AG09319 (cell line): ENCODE data around the gene COL4A5.

ENCODE experiments used
- DNase-seq: peaks from one replicate; pipeline ENCODE4 v3.0.0-alpha.2; 2010; ENCODE audit warnings: low read depth; ENCODE audit errors: extremely low read depth
- TF ChIP-seq, protein P1 (sequence below): IDR thresholded peaks from 2 replicates; pipeline ENCODE4 v1.5.1; 2011; ENCODE audit warnings: low read depth, mild to moderate bottlenecking, inconsistent platforms, low read length, moderate library complexity

COL4A5 gene

DNA sequence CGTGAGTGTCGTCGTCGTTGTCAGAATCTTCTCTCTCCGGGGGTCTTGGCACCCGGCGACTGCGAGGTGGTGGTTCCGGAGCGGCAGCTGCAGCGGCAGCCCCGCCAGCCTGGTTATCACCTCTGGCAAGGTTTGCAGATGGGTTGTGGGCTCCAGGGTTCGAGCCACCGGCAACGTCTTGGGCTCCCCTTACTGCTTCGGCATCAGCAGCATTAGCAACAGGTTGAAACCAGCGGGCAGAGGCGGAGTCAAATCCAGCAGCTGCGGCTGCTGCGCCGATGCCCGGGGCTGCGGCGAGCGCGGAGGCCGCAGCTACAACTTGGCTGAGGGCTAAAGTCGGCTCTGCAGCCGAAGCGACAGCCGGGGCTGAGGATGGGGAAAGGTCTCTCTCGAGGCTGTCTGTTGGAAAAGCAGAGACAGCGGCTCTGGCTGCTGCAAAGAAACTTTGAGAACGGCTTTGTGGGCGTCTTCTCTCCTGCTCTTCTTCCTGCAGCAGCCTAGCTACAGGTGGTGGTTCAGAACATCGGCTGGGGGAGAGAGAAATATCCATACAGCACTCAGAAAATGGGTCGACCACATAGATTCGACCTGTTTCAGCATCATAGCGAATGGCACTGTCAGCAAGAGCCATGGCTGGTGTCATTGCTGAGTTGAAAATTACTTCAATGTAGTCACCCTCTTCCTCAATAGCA lies 293.1 kb downstream of the COL4A5 start:
- TF ChIP-seq, protein P1, sequence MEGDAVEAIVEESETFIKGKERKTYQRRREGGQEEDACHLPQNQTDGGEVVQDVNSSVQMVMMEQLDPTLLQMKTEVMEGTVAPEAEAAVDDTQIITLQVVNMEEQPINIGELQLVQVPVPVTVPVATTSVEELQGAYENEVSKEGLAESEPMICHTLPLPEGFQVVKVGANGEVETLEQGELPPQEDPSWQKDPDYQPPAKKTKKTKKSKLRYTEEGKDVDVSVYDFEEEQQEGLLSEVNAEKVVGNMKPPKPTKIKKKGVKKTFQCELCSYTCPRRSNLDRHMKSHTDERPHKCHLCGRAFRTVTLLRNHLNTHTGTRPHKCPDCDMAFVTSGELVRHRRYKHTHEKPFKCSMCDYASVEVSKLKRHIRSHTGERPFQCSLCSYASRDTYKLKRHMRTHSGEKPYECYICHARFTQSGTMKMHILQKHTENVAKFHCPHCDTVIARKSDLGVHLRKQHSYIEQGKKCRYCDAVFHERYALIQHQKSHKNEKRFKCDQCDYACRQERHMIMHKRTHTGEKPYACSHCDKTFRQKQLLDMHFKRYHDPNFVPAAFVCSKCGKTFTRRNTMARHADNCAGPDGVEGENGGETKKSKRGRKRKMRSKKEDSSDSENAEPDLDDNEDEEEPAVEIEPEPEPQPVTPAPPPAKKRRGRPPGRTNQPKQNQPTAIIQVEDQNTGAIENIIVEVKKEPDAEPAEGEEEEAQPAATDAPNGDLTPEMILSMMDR, result no peak
- no peak for DNase-seq

DNA sequence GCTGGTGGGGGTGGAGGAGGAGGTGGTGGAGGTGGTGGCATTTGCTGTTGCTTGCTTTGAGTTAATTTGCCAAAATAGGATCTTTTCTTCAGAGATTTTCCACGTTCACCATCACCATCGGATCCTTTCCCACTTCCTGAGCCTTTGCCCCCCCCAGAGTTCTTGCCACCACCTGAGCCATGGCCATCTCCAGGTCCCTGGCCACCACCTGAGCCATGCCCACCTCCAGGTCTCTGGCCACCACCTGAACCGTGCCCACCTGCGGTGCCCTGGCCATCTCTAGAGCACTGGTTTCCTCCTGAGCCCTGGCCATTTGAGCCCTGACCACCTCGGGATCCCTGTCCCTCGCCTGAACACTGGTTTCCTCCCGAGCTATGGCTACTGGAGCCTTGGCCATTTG lies 294.8 kb downstream of the COL4A5 start:
- DNase-seq, result no peak

DNA sequence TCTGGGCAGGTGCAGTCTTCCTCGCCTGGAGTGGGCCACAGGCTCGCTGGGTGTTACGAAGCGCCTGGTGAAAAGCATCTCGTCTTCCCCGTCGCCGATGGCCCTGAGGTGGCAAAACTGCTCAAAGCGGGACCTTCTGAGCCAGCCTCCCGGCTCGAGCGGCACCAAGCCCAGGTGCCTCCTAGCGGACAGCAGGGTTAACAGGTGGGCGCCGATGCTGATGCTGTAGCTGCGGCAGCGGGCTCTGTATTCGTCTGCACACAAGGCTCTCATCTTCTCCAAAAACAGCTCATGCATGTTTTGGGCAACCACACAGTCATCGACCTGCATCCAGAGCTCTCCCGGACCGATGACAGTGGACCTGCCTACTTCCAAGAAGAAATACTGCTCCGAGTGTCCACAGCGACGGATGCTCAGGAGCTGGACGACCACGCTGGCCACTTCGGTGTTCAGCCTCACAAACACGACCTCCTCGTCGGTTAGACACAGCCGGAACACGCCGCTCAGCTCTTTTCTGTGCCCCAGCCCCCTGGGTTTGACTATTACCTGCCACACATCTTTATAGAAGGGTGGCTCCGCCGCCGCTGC lies 295.5 kb downstream of the COL4A5 start:
- TF ChIP-seq, protein P1, result no peak
- DNase-seq, result no peak

More for the DNA sequence above, 294.8 kb downstream of the COL4A5 start:
- TF ChIP-seq, protein P1, result no peak

DNA sequence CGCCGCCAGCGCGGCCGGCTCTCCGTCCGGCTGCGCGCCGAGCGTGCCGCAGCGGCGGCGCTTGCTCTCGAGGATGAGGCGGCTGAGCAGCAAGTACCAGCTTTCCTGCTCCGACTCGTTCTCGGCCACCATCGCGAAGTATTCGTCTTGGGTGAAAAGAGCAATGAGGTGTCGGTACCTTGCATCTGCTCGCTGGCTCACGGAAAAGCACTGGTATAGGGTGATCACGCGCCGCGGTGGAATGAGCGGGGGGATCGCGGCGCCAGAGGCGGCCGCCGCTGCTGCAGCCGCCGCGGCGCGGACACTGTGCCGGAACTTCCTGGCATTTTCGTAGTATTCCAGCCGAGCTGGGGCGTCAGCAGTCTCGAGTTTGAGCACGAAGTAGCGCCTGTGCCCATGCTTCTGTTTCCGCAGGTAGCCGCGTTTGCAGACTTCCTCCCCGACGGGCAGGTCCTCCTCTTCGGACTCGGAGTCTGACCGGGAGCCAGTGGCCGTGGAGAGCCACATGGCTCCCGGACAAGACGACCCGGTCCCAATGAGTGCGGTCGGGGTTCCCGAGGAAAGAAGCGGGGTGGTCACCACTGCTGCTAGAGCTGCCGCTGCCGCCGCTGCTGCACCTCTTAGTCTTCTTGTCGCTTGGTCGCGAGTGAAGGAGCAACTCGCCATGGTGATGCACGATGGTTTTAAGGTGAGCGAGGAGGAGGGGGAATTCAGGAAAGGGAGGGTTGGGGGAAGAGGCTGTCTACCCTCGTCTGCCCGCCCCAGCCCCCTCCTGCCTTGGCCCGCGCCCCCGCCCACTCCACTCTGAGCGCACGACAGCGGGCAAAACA lies 296.3 kb downstream of the COL4A5 start:
- DNase-seq, result no peak
- TF ChIP-seq, protein P1, result no peak

DNA sequence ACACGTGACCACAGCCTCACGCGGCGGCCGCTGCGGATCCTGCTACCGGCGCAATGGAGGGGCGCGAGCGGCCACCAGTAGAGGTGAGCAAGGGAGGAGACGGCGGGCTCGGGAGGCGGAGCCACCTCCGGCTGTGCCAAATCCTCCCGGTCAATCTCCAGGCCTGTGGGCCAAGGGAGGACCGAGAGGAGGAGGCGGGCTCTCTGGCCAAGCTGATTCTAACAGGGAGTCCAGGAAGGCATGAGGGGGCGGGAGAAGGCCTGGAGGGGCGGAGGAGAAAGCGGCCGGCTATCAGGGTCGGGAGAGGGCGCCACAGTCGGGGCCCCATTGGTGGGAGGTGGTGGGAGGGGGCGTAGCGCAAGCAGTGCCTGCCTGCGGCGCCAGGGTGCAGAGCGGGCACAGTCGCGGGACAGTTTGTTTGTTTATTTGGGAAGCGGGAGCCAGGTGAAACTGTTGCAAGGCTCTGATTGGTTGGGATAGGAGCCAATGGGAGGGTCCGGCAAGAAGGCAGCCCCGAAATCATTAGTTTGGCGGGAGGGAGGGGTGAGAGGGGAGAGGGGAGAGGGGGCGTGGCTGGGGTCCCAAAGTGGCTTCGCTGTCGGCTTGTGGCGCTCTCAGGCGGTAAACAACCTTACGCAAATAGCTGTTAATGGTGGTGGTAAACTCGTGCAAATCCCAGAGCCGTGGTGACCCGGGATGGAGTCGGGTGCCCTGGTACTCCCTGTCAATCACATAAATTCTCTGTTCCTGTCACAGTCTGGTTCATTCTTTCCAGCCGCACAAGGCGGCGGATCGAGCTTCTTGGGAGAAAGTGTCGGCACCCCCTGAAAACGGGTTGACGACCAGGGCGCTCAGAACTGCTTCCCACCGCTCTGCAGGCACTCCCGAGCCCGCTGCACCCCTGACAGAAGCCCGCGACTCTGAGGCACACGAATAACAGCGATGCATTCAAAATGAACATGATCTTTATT lies 297.2 kb downstream of the COL4A5 start, which contains the start of gene IRS4:
Gene IRS4 (minus strand): TSS at position 55 of the 971 bp plus-strand sequence.
- DNase-seq, result no peak
- TF ChIP-seq, protein P1, result no peak

DNA sequence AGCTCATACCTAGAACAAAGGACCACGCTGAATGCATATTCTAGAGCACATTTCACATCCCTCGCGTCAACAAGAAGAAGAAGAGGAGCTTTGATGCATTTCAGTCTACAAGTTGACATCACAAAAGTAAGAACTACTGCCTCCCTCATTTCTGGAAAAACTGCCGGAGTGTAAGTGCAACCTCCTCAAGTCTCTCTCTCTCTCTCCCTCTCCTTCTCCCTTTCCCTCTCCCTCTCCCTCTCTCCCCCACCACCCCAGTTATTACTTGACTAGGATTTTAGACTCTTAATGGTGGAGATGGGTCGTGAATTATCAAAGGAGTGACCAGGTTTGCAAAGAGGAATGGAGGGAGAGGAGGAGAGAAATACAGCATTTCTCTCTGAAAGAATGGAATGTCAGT lies 298.1 kb downstream of the COL4A5 start:
- no peak for DNase-seq
- TF ChIP-seq, protein P1, result no peak
